ENCODE data around the gene CACNA1I. TPM values are rescaled to one million over a fixed set of nuclear protein-coding genes. Genes with fewer than 3 reads are reported as not detected.

CACNA1I gene
- total RNA-seq, 1 donor from 2014 or later: 0.41 TPM

- H3K27ac Mint-ChIP-seq: no peak overlapping the region
- no peaks in the 10 kb centered on the region for H3K9me3 Mint-ChIP-seq (ENCODE audit: low read depth)
- TF ChIP-seq CTCF (IDR thresholded peaks at IDR 0.05; ENCODE audit: unreplicated experiment): no peak
Observed at GRCh38 chr22:39693943-39694500, 123.5 kb downstream of the CACNA1I start.

GRCh38 chr22:39697790-39698430 lies 127.4 kb downstream of the CACNA1I start:
- Mint-ChIP-seq H3K4me1 (ENCODE audit: low read depth) (peaks cover 4% of the 10 kb centered on the region), H3K27ac (no peak overlapping the region), H3K4me3 (ENCODE audit: low read depth) (no peak overlapping the region), H3K9me3 (ENCODE audit: low read depth) (no peaks in the 10 kb centered on the region), H3K36me3 (ENCODE audit: insufficient read depth) (no peaks in the 10 kb centered on the region), H3K27me3 (peaks cover 31% of the 10 kb centered on the region)
- DNase-seq (ENCODE audit: low spot score, unreplicated experiment): no peak
- no peak for TF ChIP-seq CTCF (IDR thresholded peaks at IDR 0.05; ENCODE audit: unreplicated experiment)

More at GRCh38 chr22:39693943-39694500, 123.5 kb downstream of the CACNA1I start:
- Mint-ChIP-seq H3K4me1 (ENCODE audit: low read depth) (no peaks in the 10 kb centered on the region), H3K27me3 (peaks cover 36% of the 10 kb centered on the region), H3K4me3 (ENCODE audit: low read depth) (no peak overlapping the region), H3K36me3 (ENCODE audit: insufficient read depth) (no peaks in the 10 kb centered on the region)
- DNase-seq (ENCODE audit: low spot score, unreplicated experiment): no peak

- H3K27me3 Mint-ChIP-seq: peaks cover 18% of the 10 kb centered on the region
- no peak overlapping the region for H3K27ac Mint-ChIP-seq
- no peaks in the 10 kb centered on the region for H3K36me3 Mint-ChIP-seq (ENCODE audit: insufficient read depth)
- peaks cover 7% of the 10 kb centered on the region for H3K4me1 Mint-ChIP-seq (ENCODE audit: low read depth)
- H3K9me3 Mint-ChIP-seq (ENCODE audit: low read depth): no peaks in the 10 kb centered on the region
- DNase-seq (ENCODE audit: low spot score, unreplicated experiment): no peak
- H3K4me3 Mint-ChIP-seq (ENCODE audit: low read depth): no peak overlapping the region
- no peak for TF ChIP-seq CTCF (IDR thresholded peaks at IDR 0.05; ENCODE audit: unreplicated experiment)
Observed at GRCh38 chr22:39699631-39700360, 129.2 kb downstream of the CACNA1I start.

- DNase-seq (ENCODE audit: low spot score, unreplicated experiment): no peak
- Mint-ChIP-seq H3K27ac (no peak overlapping the region), H3K36me3 (ENCODE audit: insufficient read depth) (no peaks in the 10 kb centered on the region), H3K4me3 (ENCODE audit: low read depth) (no peak overlapping the region), H3K4me1 (ENCODE audit: low read depth) (peaks cover 7% of the 10 kb centered on the region), H3K9me3 (ENCODE audit: low read depth) (no peaks in the 10 kb centered on the region), H3K27me3 (peaks cover 18% of the 10 kb centered on the region)
- no peak for TF ChIP-seq CTCF (IDR thresholded peaks at IDR 0.05; ENCODE audit: unreplicated experiment)
Observed at GRCh38 chr22:39700565-39700964, 130.0 kb downstream of the CACNA1I start.

- TF ChIP-seq CTCF (IDR thresholded peaks at IDR 0.05; ENCODE audit: unreplicated experiment): no peak
Observed at GRCh38 chr22:39703091-39703490, 132.5 kb downstream of the CACNA1I start.

More at GRCh38 chr22:39703091-39703490, 132.5 kb downstream of the CACNA1I start:
- Mint-ChIP-seq H3K27me3 (peaks cover 18% of the 10 kb centered on the region), H3K36me3 (ENCODE audit: insufficient read depth) (no peaks in the 10 kb centered on the region), H3K4me1 (ENCODE audit: low read depth) (peaks cover 7% of the 10 kb centered on the region), H3K9me3 (ENCODE audit: low read depth) (no peaks in the 10 kb centered on the region), H3K4me3 (ENCODE audit: low read depth) (no peak overlapping the region), H3K27ac (no peak overlapping the region)
- DNase-seq (ENCODE audit: low spot score, unreplicated experiment): no peak

All from progenitor cell of endocrine pancreas (in vitro differentiated cells).